ENCODE data around the gene RFK. TPM values are rescaled to one million over a fixed set of nuclear protein-coding genes. Genes with fewer than 3 reads are reported as not detected.

The RFK gene
- total RNA-seq, 1 donor: 35.8 TPM

DNA sequence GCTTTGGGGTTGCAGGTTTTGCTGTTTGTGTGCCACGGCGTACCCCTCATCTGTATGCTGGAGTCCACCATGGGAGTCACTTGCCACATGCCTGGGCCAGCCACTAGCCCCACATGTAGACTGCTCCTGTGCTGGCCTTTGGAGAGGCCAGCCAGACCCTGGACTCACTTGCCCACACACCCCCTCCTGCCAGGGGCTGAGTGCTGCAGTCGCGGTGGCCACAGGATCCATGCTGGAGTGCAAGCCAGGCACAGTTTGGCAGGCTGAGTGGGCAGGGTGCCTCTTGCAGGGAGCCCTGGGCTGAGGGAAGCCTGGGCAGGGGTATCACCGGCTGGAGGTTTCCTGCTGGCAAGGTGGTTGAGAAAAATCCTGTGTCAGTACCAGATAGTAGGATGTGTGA, 39.2 kb upstream of the RFK start:
- TF ChIP-seq, protein P1, sequence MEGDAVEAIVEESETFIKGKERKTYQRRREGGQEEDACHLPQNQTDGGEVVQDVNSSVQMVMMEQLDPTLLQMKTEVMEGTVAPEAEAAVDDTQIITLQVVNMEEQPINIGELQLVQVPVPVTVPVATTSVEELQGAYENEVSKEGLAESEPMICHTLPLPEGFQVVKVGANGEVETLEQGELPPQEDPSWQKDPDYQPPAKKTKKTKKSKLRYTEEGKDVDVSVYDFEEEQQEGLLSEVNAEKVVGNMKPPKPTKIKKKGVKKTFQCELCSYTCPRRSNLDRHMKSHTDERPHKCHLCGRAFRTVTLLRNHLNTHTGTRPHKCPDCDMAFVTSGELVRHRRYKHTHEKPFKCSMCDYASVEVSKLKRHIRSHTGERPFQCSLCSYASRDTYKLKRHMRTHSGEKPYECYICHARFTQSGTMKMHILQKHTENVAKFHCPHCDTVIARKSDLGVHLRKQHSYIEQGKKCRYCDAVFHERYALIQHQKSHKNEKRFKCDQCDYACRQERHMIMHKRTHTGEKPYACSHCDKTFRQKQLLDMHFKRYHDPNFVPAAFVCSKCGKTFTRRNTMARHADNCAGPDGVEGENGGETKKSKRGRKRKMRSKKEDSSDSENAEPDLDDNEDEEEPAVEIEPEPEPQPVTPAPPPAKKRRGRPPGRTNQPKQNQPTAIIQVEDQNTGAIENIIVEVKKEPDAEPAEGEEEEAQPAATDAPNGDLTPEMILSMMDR (IDR thresholded peaks at IDR 0.05; ENCODE audit: insufficient read depth, low read depth, low read length): no peak
- H3K4me3 ChIP-seq (ENCODE audit: low read depth, low read length): no peak overlapping the region

DNA sequence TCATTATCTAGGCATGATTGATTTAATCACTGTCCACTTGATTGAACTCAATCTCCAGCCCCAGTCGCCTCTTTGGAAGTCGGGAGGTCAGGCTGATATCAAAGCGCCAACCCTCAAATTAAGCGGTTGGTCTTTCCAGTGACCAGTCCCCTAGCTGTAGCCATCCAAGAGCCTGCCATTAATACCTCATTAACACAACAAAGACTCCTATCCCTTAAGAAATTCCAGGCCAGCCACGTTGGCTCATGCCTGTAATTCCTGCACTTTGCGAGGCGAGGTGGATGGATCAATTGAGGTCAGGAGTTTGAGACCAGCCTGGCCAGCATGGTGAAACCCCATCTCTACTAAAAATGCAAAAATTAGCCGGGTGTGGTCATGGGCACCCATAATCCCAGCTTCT, 37.4 kb upstream of the RFK start:
- H3K4me3 ChIP-seq (ENCODE audit: low read depth, low read length): no peak overlapping the region
- DNase-seq (ENCODE audit: low read depth): no peak
- TF ChIP-seq, protein P1 (IDR thresholded peaks at IDR 0.05; ENCODE audit: insufficient read depth, low read depth, low read length): no peak

More for the DNA sequence above, 39.2 kb upstream of the RFK start:
- DNase-seq (ENCODE audit: low read depth): no peak

DNA sequence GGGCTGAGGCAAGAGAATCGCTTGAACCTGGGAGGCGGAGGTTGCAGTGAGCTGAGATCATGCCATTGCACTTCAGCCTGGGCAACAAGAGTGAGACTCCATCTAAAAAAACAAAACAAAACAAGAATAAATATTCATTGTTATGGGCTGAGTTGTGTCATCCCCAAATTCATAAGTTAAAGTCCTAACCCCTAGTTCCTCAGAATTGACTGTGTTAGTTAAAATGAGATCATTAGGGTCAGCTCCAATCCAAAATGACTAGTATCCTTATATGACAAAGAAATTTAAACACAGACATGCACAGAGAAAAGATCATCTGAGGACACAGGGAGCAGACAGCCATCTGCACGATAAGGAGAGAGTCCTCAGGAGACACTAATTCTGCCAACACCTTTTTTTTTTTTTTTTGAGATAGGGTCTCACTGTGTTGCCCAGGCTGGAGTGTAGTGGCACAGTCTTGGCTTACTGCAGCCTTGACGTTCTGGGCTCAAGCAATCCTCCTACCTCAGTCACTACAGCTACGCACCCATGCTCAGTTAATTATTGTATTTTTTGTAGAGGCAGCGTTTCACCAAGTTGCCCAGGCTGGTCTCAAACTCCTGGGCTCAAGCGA, 32.7 kb upstream of the RFK start:
- TF ChIP-seq, protein P1 (IDR thresholded peaks at IDR 0.05; ENCODE audit: insufficient read depth, low read depth, low read length): no peak
- DNase-seq (ENCODE audit: low read depth): no peak
- no peak overlapping the region for H3K4me3 ChIP-seq (ENCODE audit: low read depth, low read length)

DNA sequence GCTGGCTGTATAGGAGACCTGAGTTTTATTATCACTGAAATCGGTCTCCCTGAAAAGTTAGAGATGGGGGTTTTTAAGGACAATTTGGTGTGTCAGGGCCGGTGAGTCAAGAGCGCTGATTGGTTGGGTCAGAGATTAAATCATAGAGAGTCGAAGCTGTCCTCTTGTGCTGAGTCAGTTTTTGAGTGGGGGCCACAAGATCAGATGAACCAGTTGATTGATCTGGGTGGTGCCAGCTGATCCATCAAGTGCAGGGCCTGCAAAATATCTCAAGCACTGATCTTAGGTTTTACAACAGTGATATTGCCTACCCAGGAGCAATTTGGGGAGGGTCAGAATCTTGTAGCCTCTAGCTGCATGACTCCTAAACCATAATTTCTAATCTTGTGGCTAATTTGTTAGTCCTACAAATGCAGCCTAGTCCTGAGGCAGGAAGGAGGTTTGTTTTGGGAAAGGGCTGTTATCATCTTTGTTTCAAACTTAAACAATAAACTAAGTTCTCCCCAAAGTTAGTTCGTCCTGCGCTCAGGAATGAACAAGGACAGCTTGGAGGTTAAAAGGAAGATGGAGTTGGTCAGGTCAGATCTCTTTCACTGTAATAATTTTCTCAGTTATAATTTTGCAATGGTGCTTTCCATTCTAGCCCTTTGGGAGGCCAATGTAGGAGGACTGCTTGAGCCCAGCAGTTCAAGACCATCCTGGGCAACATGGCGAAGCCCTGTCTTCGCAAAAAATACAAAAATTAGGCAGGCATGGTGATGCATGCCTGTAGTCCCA, 31.6 kb upstream of the RFK start:
- no peak overlapping the region for H3K4me3 ChIP-seq (ENCODE audit: low read depth, low read length)
- TF ChIP-seq, protein P1 (IDR thresholded peaks at IDR 0.05; ENCODE audit: insufficient read depth, low read depth, low read length): no peak
- DNase-seq (ENCODE audit: low read depth): no peak

DNA sequence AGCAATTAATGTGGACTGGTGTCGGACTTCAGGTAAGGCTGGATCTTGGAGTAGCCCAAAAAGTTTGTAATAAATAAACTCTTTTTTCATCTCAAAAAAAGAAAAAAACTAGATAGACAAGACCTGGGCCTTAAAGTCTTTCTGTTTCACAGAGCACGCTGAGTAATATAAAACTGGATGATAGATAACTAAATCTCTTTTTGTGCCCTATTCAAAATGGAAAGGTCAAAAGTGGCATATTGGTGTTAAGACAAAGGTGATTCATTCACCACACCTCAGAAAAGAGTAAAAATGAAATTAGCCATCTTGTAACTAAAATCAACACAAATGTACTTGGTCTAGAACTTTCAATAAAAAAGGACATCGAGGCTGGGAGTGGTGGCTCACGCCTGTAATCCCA, 30.3 kb upstream of the RFK start:
- DNase-seq (ENCODE audit: low read depth): no peak
- H3K4me3 ChIP-seq (ENCODE audit: low read depth, low read length): no peak overlapping the region
- TF ChIP-seq, protein P1 (IDR thresholded peaks at IDR 0.05; ENCODE audit: insufficient read depth, low read depth, low read length): no peak

DNA sequence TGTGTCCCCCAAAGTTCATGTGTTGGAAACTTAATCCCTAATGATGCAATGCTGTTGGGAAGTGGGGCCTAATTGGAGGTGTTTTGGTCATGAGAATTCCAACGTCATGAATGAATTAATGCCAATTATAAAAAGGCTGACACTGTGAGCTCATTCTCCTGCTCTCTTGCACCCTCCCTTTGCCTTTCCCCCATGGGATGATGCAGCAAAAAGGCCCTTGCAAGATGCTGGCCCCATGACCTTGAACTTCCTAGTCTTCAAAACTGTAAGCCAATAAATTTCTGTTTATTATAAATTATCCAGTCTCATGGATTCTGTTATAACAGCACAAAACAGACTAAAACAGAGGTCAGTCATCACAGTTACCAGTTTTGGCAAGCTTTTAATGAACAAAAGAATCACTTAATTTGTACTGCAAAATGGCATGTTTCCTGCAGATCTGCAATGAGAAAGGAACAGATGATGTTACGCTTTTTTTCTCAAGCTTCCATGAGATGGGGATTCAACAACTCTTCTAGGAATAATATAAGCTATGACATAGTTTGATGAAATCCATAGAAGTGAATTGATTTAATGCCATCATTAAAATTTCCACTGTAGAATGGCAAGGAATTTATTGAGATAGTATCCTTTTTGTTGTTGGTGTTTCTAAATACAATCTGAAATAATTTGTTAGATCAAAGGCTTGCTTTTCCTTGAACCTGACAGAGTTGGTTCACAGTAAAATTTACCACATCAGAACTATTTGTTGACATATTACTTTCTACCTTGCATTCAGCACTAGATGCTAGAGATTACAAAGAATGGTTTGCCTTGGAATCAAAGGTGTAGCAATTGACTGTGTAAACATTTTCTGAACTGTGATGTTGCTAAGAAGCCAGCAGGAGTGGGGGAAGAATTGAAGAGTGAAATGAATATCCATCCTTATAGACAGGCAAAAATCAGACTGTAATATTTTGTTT, 29.3 kb upstream of the RFK start:
- TF ChIP-seq, protein P1 (IDR thresholded peaks at IDR 0.05; ENCODE audit: insufficient read depth, low read depth, low read length): no peak
- no peak overlapping the region for H3K4me3 ChIP-seq (ENCODE audit: low read depth, low read length)
- no peak for DNase-seq (ENCODE audit: low read depth)
